C1 segment of cervical spinal cord (tissue), 14 donors: ENCODE measurements around the gene KIF4A.
"Not testable (repeated sequence)": the region's sequence is repeated elsewhere in the genome, so short reads cannot be mapped to it uniquely, and the experiment has no call there.

ENCODE experiments used
- DNase-seq, 14 donors: peaks; one replicate each; lab custom pipeline; 2025; lab: John Stamatoyannopoulos, UW

The KIF4A gene, protein sequence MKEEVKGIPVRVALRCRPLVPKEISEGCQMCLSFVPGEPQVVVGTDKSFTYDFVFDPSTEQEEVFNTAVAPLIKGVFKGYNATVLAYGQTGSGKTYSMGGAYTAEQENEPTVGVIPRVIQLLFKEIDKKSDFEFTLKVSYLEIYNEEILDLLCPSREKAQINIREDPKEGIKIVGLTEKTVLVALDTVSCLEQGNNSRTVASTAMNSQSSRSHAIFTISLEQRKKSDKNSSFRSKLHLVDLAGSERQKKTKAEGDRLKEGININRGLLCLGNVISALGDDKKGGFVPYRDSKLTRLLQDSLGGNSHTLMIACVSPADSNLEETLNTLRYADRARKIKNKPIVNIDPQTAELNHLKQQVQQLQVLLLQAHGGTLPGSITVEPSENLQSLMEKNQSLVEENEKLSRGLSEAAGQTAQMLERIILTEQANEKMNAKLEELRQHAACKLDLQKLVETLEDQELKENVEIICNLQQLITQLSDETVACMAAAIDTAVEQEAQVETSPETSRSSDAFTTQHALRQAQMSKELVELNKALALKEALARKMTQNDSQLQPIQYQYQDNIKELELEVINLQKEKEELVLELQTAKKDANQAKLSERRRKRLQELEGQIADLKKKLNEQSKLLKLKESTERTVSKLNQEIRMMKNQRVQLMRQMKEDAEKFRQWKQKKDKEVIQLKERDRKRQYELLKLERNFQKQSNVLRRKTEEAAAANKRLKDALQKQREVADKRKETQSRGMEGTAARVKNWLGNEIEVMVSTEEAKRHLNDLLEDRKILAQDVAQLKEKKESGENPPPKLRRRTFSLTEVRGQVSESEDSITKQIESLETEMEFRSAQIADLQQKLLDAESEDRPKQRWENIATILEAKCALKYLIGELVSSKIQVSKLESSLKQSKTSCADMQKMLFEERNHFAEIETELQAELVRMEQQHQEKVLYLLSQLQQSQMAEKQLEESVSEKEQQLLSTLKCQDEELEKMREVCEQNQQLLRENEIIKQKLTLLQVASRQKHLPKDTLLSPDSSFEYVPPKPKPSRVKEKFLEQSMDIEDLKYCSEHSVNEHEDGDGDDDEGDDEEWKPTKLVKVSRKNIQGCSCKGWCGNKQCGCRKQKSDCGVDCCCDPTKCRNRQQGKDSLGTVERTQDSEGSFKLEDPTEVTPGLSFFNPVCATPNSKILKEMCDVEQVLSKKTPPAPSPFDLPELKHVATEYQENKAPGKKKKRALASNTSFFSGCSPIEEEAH

DNA sequence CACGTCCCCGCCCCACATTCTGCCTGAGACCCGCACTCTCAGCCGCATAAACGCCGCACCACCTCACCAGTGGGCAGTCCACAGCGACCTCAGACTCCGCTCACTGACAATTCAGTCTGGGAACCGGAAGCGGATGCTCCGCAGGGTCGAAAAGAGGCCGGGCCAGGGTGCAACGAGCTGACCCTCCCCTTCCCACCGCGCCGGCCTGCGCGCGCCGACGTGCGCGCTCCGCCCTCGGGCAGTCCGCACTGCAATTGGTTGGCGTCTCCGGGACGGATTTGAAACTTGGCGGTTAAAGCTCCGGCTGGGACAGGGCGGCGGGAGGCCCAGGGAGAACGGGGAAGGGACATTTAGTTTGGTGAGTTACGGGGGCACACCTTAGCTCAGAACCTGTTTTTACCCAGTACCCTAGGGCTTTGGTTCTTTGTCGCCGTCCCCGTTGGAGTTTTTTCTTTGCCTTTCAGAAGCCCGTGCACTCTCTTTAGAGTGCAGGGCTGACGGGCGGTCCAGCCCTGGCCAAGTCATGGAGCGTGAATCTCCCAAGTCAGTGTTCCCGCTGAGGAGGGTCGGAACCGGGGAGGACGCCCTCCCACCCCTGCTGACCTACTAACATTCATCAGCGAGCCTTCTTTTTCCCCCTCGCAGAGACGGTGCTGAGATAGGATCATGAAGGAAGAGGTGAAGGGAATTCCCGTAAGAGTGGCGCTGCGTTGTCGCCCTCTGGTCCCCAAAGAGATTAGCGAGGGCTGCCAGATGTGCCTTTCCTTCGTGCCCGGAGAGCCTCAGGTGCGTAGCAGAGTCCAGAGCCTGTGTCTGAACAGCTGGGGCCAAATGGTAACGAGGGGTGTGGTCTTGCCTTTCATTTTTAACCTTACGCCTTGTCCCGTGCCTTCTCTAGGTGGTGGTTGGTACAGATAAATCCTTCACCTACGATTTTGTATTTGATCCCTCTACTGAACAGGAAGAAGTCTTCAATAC, at the start of gene KIF4A, which contains the start of gene PDZD11:
TSS of gene KIF4A (plus strand) at position 312 of the 978 bp plus-strand sequence. CDS start at position 667, 355 bp downstream.
TSS of gene PDZD11 (minus strand) at position 135 of the 978 bp plus-strand sequence. CDS start 586 bp downstream, outside the sequence.
- DNase-seq = peak in 13 of 14 donors; percentile 10 to 75 (median 37)

DNA sequence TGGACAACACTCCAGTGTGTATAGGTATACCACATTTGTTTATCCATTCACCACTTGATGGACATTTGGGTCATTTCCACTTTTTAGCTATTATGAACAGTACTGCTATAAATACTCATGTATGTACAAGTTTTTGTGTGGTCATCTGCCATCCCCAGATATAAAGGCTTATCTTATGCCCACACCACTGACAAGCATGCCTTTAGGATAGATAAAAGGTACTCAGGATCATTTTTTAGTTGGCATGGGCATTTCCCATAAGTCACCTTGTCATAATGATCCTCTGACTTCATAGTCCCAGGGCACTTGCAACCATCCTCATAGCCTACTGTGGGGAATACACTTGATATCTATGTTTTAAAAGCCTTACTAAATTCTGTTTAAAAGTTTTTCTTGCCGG, 49.2 kb upstream of the KIF4A start:
- DNase-seq = no peak

DNA sequence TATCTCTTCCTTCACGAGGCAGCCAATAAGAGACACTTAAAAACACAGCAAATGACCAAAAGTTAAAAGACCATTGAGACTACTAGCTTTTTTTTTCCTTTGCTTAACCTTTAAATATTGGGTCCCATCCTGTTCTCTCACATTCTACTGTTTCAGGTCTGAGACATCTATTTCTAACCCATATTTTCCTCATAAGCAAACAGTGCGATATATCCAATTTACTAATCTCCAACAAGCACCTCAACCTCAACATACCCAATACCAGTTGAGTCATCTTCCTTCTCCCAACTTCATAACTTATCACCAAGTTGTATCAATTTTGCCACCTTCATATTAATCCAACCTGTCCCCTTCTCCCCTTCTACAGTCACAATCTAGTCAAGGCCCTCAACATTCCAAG, 48.4 kb upstream of the KIF4A start:
- DNase-seq = no peak

DNA sequence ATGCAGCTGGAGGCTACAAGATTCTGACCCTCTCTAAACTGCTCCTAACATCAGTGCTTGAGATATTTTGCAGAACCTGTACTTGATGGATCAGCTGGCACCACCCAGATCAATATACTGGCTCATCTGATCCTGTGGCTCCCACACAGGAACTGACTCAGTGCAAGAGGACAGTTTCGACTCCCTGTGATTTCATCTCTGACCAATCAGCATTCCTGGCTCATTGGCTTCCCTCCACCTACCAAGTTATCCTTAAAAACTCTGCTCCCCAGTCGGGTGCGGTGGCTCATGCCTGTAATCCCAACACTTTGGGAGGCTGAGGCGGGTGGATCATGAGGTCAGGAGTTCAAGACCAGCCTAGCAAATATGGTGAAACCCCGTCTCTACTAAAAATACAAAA, 46.3 kb upstream of the KIF4A start:
- DNase-seq = not testable (repeated sequence)

DNA sequence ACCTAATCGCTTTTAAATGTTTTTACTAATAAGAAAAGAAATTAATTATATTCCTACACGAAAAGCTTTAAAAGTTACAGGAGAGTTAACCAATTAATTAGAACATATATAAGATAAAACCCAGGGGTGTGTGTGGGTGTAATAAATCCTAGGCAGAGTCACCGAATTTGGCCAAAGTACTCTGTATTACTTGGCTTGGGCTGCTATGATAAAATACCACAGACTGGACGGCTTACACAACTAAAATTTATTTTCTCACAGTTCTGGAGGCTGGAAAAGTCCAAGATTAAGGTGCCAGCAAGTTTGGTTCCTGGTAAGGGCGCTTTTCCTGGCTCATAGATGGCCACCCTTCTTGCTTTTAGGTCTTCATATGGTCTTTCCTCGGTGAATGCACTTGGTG, 45.0 kb upstream of the KIF4A start:
- no peak for DNase-seq

DNA sequence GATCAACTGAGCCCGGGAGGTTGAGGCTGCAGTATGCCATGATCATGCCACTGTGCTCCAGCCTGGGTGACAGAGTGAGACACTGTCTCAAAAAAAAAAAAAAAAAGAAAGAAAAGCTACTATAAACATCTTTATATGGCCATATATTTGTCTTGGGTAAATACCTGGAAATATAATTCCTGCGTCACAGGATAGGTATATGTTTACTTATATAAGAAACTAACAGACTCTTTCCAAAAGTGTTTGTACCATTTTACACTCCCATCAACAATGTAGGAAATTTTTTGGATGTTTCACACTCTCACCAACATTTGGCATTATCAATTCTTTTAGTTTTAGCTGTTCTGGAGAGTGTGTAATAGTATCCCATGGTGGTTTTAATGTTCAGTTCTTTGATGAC, 42.7 kb upstream of the KIF4A start:
- DNase-seq = no peak

DNA sequence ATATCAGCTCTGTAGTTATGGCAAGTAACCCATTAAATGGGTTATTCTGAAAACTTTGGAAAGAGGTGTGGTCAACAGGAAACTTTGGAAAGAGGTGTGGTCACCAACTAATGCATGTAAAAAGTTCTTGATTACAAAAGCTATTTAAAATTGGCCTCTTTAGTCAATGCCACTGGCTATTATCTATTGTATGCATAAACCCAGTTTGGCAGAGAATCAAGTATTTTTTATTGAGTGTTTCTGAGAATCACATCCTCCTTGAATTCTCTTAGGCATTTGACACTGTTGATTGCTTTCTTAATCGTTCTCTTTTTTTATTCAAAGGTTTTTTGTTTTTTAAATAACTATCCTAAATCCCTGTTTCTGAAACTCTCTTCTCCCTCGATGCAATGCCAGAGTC, 37.4 kb upstream of the KIF4A start:
- no peak for DNase-seq

DNA sequence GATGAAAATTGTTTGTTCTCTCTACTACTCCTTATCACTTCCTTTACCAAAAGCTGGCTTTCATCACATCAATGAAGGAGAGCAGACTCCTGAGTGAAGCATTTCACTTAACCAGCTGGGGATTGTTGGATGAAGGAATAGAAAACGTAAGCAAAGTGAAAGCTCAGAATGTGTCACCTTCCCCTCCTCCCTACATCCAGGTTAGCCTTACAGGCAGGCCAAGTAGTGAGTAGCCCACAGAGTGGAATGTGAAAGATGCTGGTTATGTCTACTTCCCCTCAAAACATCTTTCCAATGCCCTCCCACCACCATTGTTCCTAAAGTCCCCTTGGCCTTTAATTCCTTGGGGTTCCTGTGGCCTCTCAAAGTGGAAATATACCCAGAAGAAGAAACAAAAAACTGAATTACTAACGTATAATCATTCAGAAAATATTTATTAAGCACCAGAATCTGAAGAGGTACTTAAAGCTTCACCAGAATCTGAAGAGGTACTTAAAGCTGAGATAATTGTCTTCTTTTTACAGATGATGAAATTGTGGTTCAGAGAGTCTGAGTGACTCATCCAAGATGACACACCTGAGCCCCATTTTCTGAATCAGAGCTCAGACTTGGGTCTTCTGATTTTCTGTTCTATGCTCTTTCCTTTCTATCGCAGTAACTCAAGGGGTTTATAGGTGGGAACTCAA, 36.4 kb upstream of the KIF4A start:
- no peak for DNase-seq

DNA sequence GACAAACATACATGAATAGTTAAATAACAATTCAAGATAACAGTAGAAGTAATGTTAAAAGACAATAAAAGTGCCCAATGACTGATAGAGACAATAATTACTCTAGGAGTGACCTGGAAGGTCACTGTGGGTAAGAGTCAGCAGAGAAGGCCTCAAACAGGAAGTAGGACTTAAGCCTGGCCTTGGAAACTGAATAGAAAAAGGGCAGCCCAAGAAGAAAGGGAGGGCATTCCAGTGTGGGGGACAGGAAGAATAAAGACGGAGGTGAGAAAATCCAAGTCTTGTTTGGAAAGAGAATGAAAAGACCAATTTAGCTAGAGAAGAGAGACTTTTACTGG, 35.9 kb upstream of the KIF4A start:
- no peak for DNase-seq

DNA sequence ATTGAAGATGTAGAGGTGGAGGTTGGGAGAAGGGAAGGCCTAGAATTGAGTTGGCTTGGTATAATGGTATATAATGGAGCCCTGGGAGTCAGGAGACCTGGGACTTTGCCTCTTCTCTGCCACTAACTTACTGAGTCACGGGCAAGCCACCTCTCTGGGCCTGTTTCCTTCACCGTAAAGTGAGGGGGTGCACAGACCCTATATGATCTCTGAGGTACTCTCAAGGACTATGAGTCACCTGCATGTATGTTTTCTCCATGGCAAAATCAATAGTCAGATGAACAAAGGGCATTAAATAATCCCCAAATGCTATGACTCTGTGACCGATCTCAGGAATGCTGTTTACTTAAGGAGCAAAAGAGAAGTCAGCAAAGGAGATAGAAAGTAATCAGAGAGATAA, 35.0 kb upstream of the KIF4A start:
- no peak for DNase-seq

DNA sequence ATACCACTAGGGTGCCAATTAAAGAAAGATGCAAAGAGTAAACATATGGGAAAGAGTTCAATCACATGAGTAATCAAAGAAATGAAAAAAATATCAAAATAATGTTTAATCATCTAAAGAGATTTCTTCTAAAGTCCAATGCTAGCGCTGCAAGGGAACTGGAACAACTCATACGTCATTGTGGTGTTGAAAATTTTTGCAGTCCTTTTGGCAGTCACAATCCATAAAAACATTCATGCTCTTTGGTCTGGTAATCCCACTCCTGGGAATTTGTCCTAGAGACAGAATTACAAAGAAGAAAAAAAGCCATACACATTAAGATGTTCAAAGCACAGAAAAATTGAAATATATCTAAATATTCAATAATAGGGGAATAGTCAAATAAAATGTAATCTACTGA, 34.5 kb upstream of the KIF4A start:
- DNase-seq = no peak

DNA sequence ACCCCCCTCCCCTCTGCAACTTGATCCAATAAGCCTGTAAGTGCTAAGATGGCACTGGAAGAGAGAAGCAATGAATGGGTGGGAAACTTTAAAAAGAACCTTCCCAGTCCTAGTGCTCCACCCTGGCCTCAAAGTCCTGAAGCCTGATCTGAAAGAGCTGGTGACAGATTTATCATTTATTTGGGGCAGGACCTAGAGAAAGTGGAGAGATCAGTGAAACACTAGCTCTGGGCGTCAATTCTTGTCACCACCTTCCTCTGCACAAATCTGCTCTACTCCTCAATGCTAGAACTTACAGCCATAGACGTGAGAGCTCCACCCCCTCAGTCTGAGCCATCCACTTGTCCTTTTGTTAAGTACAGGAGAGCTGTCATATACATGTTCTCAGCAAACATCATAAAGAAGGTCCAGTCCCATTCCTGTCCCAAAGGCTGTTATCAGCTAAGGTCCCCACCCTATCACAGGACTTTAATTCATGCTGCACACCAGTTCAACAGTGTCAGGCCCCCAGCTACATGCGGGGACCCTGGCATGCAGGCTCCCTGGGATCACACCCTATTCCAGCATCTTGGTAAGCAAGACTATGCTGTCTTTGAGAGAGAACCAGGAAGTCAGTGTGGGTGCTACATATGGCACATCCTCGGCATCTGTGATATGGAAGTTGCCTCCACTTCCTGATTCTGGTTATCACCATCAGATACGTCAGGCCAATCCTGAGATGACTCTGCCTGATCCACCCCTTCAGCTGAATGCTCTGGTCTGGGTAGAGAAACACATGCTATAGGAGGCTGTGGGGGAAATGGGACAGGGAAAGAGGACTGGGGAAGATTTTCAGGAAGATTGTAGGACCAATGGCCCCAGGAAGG, 32.2 kb upstream of the KIF4A start:
- DNase-seq = no peak

DNA sequence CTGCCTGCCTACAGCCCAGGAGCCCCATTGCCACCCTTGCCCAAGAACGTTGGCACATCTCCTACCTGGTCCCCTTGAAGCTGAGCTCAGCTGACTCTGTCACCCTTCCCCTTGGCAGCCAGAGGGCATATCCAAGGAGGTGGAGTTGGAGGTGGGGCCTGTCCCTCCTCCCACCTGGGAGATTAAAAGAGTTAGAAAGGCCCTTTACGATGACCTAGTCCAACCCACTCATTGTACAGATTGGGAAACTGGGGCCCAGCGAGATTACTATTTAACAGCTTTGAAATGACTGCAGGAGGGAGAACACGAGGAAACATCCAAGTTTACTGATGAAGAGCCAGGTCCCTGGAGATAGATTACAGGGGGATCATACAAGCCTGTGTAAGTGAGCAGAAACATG, 29.8 kb upstream of the KIF4A start, which contains the start of gene P2RY4:
TSS of gene P2RY4 (minus strand) at position 101 of the 400 bp plus-strand sequence. CDS start 580 bp downstream, outside the sequence.
- DNase-seq = no peak

DNA sequence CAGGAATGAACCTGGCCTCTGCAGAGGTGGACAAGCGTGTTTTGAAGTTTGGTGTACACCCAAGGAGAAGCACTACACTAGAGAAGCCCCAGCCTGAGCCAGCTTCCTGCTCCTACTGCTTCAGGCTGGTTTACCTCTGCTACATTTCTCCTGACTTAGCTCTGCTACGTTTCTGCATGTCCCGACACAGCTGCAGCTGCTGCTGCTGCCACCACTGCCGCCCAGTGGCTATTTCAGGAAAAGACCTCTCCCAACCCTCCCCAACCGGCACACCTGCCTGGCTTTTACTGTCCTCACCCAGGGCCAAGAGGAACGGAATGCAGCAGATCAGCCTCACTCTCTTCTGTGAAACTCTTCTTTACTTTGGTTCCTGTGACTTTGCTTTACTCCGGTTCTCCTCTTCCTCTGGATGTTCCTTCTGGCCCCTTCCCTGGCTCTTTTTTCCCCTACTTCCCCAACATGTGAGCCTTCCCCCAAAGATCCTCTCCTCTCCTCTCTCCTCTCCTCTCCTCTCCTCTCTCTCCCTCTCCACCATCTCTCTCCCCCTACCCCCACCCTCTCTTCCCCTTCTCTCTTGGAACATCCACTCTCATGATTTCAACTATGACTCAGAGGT, 26.8 kb upstream of the KIF4A start:
- peak in 1 of 14 donors; percentile 0 for DNase-seq

DNA sequence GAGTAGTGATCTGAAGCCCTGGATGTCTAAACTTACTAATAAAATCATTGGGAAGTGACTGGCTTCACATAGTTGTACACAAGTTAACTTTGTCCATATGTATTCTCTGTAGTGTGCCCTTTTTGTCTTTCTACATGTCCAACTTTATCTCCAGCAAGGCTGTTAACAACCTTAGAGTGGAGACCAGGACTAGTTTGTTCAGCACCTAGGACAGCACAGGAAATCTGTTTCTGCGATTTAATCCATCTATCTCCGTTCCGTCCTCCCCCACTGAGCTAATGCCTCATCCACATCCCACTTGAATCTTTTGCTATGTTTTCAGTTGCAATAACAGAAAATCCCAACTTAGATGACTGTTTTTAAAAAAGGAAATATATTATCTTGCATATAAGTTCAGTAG, 25.1 kb upstream of the KIF4A start:
- no peak for DNase-seq

DNA sequence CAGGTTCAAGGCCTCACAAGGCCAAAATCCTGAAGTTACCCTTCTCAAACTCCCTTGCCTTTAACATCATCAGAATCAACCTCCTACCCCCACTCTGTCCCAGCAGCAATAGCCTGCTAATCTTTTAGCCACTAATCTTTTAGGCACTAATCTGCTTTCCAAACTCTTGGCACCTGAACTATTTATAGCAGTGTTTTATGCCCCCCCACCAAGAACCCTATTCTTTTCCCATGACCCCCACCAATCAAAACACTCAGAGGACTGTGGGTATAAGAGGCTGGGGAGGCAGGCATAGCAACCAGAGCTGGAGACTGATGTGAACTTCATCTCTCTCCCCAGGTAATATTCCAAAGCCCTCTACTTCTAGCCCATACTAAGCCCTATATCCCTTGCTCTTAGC, 21.9 kb upstream of the KIF4A start, which contains the start of gene ARR3:
TSS of gene ARR3 (plus strand) at position 301 of the 400 bp plus-strand sequence. CDS start 1,052 bp downstream, outside the sequence.
- no peak for DNase-seq

DNA sequence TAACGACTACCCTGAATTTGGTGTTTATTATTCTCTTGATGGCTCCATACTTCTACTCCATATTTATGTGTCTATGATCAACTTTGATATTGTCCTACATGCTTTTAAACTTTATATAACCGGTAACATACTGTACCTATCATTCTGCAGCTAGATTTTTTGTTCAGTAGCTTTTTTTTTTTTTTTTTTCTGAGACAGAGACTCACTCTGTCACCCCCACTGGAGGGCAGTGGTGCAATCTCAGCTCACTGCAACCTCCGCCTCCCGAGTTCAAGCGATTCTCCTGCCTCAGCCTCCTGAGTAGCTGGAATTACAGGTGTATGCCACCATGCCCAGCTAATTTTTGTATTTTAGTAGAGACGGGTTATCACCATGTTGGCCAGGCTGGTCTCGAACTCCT, 15.9 kb upstream of the KIF4A start:
- not testable (repeated sequence) for DNase-seq

DNA sequence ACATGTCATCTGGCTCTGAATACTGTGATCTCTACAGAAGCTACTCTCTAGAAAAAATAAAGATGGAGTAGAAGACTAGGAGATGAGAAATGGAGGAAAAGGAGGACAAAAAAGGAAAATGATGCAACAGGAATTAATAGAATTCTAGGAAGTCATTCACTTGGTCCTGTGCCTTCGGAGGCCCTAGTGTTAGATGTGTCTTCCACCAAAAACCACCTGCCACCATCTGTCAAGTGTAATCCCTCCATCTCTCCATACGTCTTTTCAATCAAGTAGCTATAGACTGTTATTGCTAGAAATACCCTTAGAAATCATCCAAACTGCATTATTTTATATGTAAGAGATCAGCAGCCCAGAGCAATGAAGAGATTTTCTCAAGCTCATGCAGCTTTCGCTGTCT, 10.8 kb upstream of the KIF4A start:
- no peak for DNase-seq
